ENCODE data around the gene NHERF2. TPM values are rescaled to one million over a fixed set of nuclear protein-coding genes. Genes with fewer than 3 reads are reported as not detected.

Gene NHERF2
- total RNA-seq, 1 donor from 2014 or later, result 78.8 TPM

DNA sequence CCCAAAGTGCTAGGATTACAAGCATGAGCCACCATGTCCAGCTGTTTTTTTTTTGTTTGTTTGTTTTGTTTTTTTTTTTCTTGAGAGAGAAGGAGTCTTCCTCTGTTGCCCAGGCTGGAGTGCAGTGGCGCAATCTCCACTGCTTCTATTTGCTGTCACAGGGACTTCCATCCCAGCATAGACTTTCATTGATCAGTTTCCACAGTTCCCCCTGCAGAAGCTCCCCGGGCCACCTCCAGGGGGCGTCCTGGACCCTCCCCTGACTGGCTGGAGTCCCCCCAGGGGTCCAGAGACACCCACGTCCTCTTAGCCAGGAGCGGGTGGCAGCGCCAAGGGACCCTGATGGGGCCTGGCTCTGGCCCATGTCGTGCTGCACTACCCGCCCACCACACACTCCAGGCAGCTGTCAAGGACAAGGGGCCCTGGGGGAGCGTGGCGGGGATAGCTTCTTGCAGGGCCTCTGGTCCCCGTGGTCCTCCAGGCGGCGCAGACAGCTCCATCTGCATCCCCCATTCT lies 10.2 kb upstream of the NHERF2 start:
- DNase-seq (ENCODE audit: low spot score), result no peak

GRCh38 chr16:2019518-2019920 lies 7.2 kb upstream of the NHERF2 start, which contains the start of gene NPW:
Gene NPW, plus strand, starts transcription at chr16:2019785.
- no peak for DNase-seq (ENCODE audit: low spot score)
- H3K27me3 Mint-ChIP-seq (ENCODE audit: unreplicated experiment), result peaks cover 19% of the 10 kb centered on the region
- H3K27ac Mint-ChIP-seq (ENCODE audit: unreplicated experiment), result no peak within 1 kb of the TSS
- no peaks in the 10 kb centered on the region for H3K36me3 Mint-ChIP-seq (ENCODE audit: low read depth, unreplicated experiment)
- peaks cover 4% of the 10 kb centered on the region for H3K4me1 Mint-ChIP-seq (ENCODE audit: unreplicated experiment)
- peak within 1 kb of the TSS; percentile 82 for H3K4me3 Mint-ChIP-seq (ENCODE audit: unreplicated experiment)
- TF ChIP-seq CTCF (IDR thresholded peaks at IDR 0.05; ENCODE audit: unreplicated experiment), result no peak
- no peaks in the 10 kb centered on the region for H3K9me3 Mint-ChIP-seq (ENCODE audit: unreplicated experiment)

More for the DNA sequence above, 10.2 kb upstream of the NHERF2 start:
- TF ChIP-seq CTCF (IDR thresholded peaks at IDR 0.05; ENCODE audit: unreplicated experiment), result peak; percentile 59
- Mint-ChIP-seq H3K9me3 (ENCODE audit: unreplicated experiment) (no peaks in the 10 kb centered on the region), H3K4me3 (ENCODE audit: unreplicated experiment) (no peak overlapping the region), H3K27ac (ENCODE audit: unreplicated experiment) (no peak overlapping the region), H3K36me3 (ENCODE audit: low read depth, unreplicated experiment) (no peaks in the 10 kb centered on the region), H3K27me3 (ENCODE audit: unreplicated experiment) (peaks cover 16% of the 10 kb centered on the region), H3K4me1 (ENCODE audit: unreplicated experiment) (no peaks in the 10 kb centered on the region)

DNA sequence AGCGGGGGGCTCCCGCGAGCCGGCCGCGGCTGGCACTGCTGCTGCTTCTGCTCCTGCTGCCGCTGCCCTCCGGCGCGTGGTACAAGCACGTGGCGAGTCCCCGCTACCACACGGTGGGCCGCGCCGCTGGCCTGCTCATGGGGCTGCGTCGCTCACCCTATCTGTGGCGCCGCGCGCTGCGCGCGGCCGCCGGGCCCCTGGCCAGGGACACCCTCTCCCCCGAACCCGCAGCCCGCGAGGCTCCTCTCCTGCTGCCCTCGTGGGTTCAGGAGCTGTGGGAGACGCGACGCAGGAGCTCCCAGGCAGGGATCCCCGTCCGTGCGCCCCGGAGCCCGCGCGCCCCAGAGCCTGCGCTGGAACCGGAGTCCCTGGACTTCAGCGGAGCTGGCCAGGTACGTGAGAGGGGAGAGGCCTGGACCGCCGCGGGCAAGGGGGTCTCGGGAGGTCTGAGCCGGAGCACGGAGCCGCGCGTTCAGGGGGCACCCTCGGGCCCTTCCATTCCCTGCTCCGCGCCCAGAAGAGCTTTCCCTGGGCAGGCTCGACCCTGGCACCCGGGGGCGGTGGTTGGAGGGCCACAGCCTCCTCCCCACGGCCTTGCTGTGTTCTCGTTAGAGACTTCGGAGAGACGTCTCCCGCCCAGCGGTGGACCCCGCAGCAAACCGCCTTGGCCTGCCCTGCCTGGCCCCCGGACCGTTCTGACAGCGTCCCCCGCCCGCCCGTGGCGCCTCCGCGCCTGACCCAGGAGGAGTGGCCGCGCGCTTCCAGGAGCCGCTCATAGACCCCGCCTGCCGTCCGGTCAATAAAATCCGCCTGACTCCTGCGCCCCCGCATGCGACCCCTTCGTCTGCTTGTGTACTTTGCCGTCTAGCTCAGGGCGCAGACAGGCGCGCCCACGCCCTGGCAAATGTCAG lies 6.5 kb upstream of the NHERF2 start:
- no peak for DNase-seq (ENCODE audit: low spot score)
- Mint-ChIP-seq H3K9me3 (ENCODE audit: unreplicated experiment) (no peaks in the 10 kb centered on the region), H3K4me1 (ENCODE audit: unreplicated experiment) (peaks cover 4% of the 10 kb centered on the region), H3K4me3 (ENCODE audit: unreplicated experiment) (no peak overlapping the region), H3K36me3 (ENCODE audit: low read depth, unreplicated experiment) (no peaks in the 10 kb centered on the region), H3K27me3 (ENCODE audit: unreplicated experiment) (peaks cover 16% of the 10 kb centered on the region), H3K27ac (ENCODE audit: unreplicated experiment) (no peak overlapping the region)
- TF ChIP-seq CTCF (IDR thresholded peaks at IDR 0.05; ENCODE audit: unreplicated experiment), result no peak

DNA sequence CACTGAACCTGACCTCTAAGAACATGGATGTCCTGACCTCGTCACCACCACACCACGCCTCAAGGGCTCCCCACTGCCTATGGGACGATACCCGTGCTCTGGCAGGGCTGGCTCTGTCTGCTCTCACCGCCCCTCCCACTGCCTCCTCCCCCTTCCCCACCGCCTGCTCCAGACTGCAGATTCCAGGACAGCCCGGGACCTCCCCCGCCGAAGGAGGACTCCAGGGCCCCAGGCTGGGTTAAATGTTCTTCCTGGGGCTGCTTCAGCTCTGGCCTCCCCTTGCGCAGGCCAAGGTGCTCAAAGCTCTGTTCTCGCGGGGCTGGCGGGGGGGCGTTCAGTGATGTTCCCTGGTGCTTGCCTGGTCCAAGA lies 4.0 kb upstream of the NHERF2 start:
- peak; percentile 52 for DNase-seq (ENCODE audit: low spot score)
- no peak for TF ChIP-seq CTCF (IDR thresholded peaks at IDR 0.05; ENCODE audit: unreplicated experiment)
- Mint-ChIP-seq H3K27ac (ENCODE audit: unreplicated experiment) (peak overlapping the region; percentile 61), H3K4me1 (ENCODE audit: unreplicated experiment) (peaks cover 8% of the 10 kb centered on the region), H3K36me3 (ENCODE audit: low read depth, unreplicated experiment) (no peaks in the 10 kb centered on the region), H3K27me3 (ENCODE audit: unreplicated experiment) (peaks cover 25% of the 10 kb centered on the region), H3K9me3 (ENCODE audit: unreplicated experiment) (no peaks in the 10 kb centered on the region), H3K4me3 (ENCODE audit: unreplicated experiment) (peak overlapping the region; percentile 79)
